ENCODE results near the gene TANC1.

Gene TANC1

DNA sequence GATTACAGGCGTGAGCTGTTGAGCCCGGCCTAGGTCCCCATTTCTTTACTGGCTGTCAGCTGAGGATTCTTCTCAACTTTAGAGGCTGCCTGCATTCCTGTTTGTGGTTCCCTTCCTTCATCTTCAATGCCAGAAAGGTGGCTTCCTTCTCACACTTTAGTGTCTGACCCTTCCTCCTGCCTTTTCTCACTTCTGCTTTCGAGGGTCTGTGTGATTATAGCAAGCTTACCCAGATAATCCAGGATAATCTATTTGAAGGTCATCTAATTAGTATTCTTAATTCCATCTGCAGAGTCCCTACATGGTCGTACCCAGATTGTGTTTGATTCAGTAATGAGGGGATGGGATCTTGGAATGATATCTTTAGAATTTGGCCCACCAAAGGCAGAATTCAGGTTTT, 157.4 kb downstream of the TANC1 start:
- TF ChIP-seq, protein P1, sequence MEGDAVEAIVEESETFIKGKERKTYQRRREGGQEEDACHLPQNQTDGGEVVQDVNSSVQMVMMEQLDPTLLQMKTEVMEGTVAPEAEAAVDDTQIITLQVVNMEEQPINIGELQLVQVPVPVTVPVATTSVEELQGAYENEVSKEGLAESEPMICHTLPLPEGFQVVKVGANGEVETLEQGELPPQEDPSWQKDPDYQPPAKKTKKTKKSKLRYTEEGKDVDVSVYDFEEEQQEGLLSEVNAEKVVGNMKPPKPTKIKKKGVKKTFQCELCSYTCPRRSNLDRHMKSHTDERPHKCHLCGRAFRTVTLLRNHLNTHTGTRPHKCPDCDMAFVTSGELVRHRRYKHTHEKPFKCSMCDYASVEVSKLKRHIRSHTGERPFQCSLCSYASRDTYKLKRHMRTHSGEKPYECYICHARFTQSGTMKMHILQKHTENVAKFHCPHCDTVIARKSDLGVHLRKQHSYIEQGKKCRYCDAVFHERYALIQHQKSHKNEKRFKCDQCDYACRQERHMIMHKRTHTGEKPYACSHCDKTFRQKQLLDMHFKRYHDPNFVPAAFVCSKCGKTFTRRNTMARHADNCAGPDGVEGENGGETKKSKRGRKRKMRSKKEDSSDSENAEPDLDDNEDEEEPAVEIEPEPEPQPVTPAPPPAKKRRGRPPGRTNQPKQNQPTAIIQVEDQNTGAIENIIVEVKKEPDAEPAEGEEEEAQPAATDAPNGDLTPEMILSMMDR (IDR thresholded peaks at IDR 0.05; ENCODE audit: low read depth, low read length): no peak
- no peak overlapping the region for H3K4me3 ChIP-seq (ENCODE audit: low read depth, low read length)
- in situ Hi-C loops (cut with HindIII; ENCODE audit: low sequenced_read_pairs): no loop called here
- no peak for DNase-seq (ENCODE audit: low read depth, low spot score)

DNA sequence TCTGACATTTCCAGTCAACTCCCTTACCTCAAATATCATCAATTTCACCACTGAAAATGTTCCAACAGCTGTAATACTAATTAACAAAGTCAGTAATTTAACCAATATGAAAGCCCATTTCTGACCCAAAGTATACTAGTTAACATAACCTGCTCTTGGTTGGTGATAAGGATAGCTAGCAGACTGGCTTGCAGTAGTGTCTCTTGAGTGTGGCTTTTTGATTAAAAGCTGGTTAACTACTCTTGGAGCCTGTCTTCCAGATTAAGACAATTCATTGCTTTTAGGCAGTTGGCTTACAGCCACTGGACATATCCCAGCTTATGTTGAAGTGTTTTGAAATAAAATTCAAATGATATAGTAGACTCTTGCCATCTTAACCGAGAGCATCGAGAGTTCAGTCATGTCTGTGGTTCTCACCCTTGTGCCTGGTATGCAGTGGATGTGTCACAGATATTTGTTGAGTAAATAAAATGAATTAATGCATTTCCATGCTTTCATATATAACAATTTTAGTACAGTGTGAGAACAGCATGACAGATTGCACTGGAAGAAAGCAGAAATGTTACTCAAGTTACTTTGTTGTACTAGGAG, 158.1 kb downstream of the TANC1 start:
- peak; percentile 76 for DNase-seq (ENCODE audit: low read depth, low spot score)
- TF ChIP-seq, protein P1 (IDR thresholded peaks at IDR 0.05; ENCODE audit: low read depth, low read length): no peak
- in situ Hi-C loops (cut with HindIII; ENCODE audit: low sequenced_read_pairs): no loop called here
- H3K4me3 ChIP-seq (ENCODE audit: low read depth, low read length): no peak overlapping the region

DNA sequence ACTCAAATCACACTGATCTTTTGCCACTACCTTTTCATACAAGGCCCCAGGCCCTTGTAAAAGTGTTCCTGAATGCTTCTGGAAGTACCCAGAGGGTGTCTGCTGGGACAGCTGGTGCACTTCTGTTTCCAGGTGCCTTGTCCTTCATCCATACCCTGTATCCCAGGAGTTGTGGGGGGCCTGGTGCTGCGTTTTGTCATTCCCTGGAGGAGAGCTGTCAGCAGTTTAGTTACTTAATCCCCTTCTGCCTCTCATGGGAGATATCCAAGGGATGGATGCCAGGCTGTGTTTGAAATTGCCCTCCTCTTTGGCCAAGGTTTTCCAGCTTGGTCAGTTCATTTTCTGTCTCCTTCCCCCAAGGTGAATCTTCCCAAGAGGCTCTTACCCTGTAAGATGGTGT, 159.8 kb downstream of the TANC1 start:
- TF ChIP-seq, protein P1 (IDR thresholded peaks at IDR 0.05; ENCODE audit: low read depth, low read length): no peak
- no peak for DNase-seq (ENCODE audit: low read depth, low spot score)
- H3K4me3 ChIP-seq (ENCODE audit: low read depth, low read length): no peak overlapping the region
- in situ Hi-C loops (cut with HindIII; ENCODE audit: low sequenced_read_pairs): no loop called here

- H3K4me3 ChIP-seq (ENCODE audit: low read depth, low read length): no peak overlapping the region
- TF ChIP-seq, protein P1 (IDR thresholded peaks at IDR 0.05; ENCODE audit: low read depth, low read length): no peak
- no peak for DNase-seq (ENCODE audit: low read depth, low spot score)
- in situ Hi-C loops (cut with HindIII; ENCODE audit: low sequenced_read_pairs): no loop called here
Observed at GRCh38 chr2:159129269-159129668, 160.8 kb downstream of the TANC1 start.

DNA sequence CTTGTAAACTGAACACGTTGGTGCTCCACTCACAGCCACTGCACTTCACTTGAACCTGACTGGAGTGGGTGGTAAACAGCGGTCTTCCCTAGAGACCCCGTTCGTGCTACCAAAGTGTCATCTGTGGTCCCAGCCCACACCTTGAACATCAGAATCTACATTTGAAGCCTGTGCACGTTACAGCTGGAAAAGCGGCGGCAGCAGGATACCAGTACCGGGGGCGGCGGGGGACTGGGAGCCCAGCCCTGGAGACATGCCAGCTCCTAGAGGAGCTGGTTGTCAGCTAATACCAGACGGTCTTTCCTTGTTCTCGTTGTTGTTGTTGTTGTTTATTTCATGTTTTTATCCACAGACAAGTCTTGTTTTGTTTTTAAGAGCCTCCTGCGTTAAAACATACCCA, 161.4 kb downstream of the TANC1 start:
- DNase-seq (ENCODE audit: low read depth, low spot score): no peak
- TF ChIP-seq, protein P1 (IDR thresholded peaks at IDR 0.05; ENCODE audit: low read depth, low read length): no peak
- H3K4me3 ChIP-seq (ENCODE audit: low read depth, low read length): no peak overlapping the region
- in situ Hi-C loops (cut with HindIII; ENCODE audit: low sequenced_read_pairs): no loop called here

GRCh38 chr2:159130302-159130701, 161.9 kb downstream of the TANC1 start:
- in situ Hi-C loops (cut with HindIII; ENCODE audit: low sequenced_read_pairs): no loop called here
- DNase-seq (ENCODE audit: low read depth, low spot score): no peak
- TF ChIP-seq, protein P1 (IDR thresholded peaks at IDR 0.05; ENCODE audit: low read depth, low read length): no peak
- no peak overlapping the region for H3K4me3 ChIP-seq (ENCODE audit: low read depth, low read length)
